ENCODE data around the gene GRM4. TPM values are rescaled to one million over a fixed set of nuclear protein-coding genes. Genes with fewer than 3 reads are reported as not detected.

Gene GRM4
- polyA plus RNA-seq, 4 donors: 0.07 to 0.09 TPM; not detected in 2

- Histone ChIP-seq H3K9me3 (ENCODE audit: control insufficient read depth in 2 of 2, insufficient read depth in 1 of 2, low read depth in 1 of 2, low read length in 1 of 2) (no peaks in the 10 kb centered on the region), H3K4me3 (ENCODE audit: low read depth in 1 of 3, low read length in 3 of 3) (no peak overlapping the region), H3K27me3 (ENCODE audit: control insufficient read depth in 3 of 3, insufficient read depth in 3 of 3, low read length in 3 of 3) (peaks cover 14 to 88% (median 31%) of the 10 kb centered on the region in 3 donors), H3K36me3 (ENCODE audit: control insufficient read depth in 3 of 3, insufficient read depth in 2 of 3, low read depth in 1 of 3, low read length in 3 of 3) (no peaks in the 10 kb centered on the region), H3K27ac (ENCODE audit: low read depth in 1 of 3, low read length in 2 of 3) (no peak overlapping the region), H3K4me1 (ENCODE audit: control insufficient read depth in 3 of 3, insufficient read depth in 2 of 3, low read depth in 1 of 3, low read length in 2 of 3) (peaks cover 0 to 11% (median 0%) of the 10 kb centered on the region in 3 donors)
- WGBS, 3 donors: 12 to 28% (median 16%) methylated on average over 28 to 29 of the region's 29 CpGs
- FAIRE-seq: no peak
- DNase-seq: peak; percentile 17 to 37
Measured at GRCh38 chr6:34142061-34142998, 3.6 kb downstream of the GRM4 start.

DNA sequence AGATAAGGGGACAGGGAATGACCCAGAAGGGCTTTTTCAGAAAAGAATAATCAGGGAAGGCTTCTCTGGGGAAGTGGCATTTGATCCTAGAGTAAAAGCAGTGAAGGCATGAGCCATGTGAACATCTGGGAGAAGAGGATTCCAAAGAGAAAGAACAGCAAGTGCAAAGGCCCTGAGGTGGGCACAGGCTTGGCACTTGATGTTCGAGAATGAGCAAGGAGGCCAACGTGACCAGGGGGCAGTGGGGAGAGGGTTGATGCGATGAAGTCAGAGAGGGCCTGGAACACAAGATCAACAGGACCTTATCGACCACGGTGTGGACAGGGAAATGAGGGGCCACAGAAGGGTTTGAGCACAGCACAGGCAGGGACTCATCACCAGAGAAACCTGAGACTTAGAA is 5.8 kb downstream of the GRM4 start:
- Histone ChIP-seq H3K27me3 (ENCODE audit: control insufficient read depth in 3 of 3, insufficient read depth in 3 of 3, low read length in 3 of 3) (peaks cover 14 to 83% (median 38%) of the 10 kb centered on the region in 3 donors), H3K36me3 (ENCODE audit: control insufficient read depth in 3 of 3, insufficient read depth in 2 of 3, low read depth in 1 of 3, low read length in 3 of 3) (no peaks in the 10 kb centered on the region), H3K9me3 (ENCODE audit: control insufficient read depth in 2 of 2, insufficient read depth in 1 of 2, low read depth in 1 of 2, low read length in 1 of 2) (no peaks in the 10 kb centered on the region), H3K4me1 (ENCODE audit: control insufficient read depth in 3 of 3, insufficient read depth in 2 of 3, low read depth in 1 of 3, low read length in 2 of 3) (peaks cover 0 to 8% (median 0%) of the 10 kb centered on the region in 3 donors), H3K4me3 (ENCODE audit: low read depth in 1 of 3, low read length in 3 of 3) (no peak overlapping the region), H3K27ac (ENCODE audit: low read depth in 1 of 3, low read length in 2 of 3) (no peak overlapping the region)
- 78 to 82% (median 80%) methylated on average over 5 of the region's 5 CpGs for WGBS, 3 donors
- FAIRE-seq (no peak), DNase-seq (no peak)

- DNase-seq (no peak), FAIRE-seq (no peak)
- Histone ChIP-seq H3K4me1 (ENCODE audit: control insufficient read depth in 3 of 3, insufficient read depth in 2 of 3, low read depth in 1 of 3, low read length in 2 of 3) (peaks cover 0 to 5% (median 0%) of the 10 kb centered on the region in 3 donors), H3K36me3 (ENCODE audit: control insufficient read depth in 3 of 3, insufficient read depth in 2 of 3, low read depth in 1 of 3, low read length in 3 of 3) (no peaks in the 10 kb centered on the region), H3K4me3 (ENCODE audit: low read depth in 1 of 3, low read length in 3 of 3) (no peak overlapping the region), H3K9me3 (ENCODE audit: control insufficient read depth in 2 of 2, insufficient read depth in 1 of 2, low read depth in 1 of 2, low read length in 1 of 2) (no peaks in the 10 kb centered on the region), H3K27ac (ENCODE audit: low read depth in 1 of 3, low read length in 2 of 3) (no peak overlapping the region), H3K27me3 (ENCODE audit: control insufficient read depth in 3 of 3, insufficient read depth in 3 of 3, low read length in 3 of 3) (peaks cover 3 to 74% (median 37%) of the 10 kb centered on the region in 3 donors)
- 18 to 55% (median 36%) methylated on average over 4 of the region's 5 CpGs for WGBS, 3 donors
Measured at GRCh38 chr6:34138914-34139510, 6.9 kb downstream of the GRM4 start.

- Histone ChIP-seq H3K4me1 (ENCODE audit: control insufficient read depth in 3 of 3, insufficient read depth in 2 of 3, low read depth in 1 of 3, low read length in 2 of 3) (no peaks in the 10 kb centered on the region), H3K36me3 (ENCODE audit: control insufficient read depth in 3 of 3, insufficient read depth in 2 of 3, low read depth in 1 of 3, low read length in 3 of 3) (no peaks in the 10 kb centered on the region), H3K9me3 (ENCODE audit: control insufficient read depth in 2 of 2, insufficient read depth in 1 of 2, low read depth in 1 of 2, low read length in 1 of 2) (no peaks in the 10 kb centered on the region), H3K27me3 (ENCODE audit: control insufficient read depth in 3 of 3, insufficient read depth in 3 of 3, low read length in 3 of 3) (peaks cover 2 to 66% (median 29%) of the 10 kb centered on the region in 3 donors), H3K27ac (ENCODE audit: low read depth in 1 of 3, low read length in 2 of 3) (no peak overlapping the region), H3K4me3 (ENCODE audit: low read depth in 1 of 3, low read length in 3 of 3) (no peak overlapping the region)
- 60 to 64% (median 63%) methylated on average over 4 of the region's 4 CpGs for WGBS, 3 donors
- no peak for DNase-seq
- no peak for FAIRE-seq
Measured at GRCh38 chr6:34138191-34138590, 7.7 kb downstream of the GRM4 start.

DNA sequence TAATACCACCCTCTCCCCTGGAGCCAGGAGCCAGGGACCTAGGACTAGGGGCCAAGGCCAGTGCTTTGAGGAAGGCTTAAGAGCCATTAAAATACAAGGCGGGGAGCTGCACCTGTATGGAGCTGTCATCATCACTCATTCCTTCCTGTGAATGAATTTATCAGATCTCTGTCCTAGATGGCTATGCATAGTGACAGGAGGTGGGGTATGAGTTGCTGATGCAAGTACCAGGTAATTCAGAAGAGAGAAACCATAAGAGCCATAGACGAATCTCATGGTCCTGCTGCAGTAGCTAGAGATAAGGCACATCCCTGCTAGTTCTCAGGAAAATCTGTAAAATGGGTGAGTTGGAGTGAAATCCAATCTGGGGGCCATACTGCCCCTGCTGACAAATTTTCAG is 10.3 kb downstream of the GRM4 start:
- H3K4me1 ChIP-seq (ENCODE audit: control insufficient read depth in 3 of 3, insufficient read depth in 2 of 3, low read depth in 1 of 3, low read length in 2 of 3): no peaks in the 10 kb centered on the region
- DNase-seq: no peak
- no peak overlapping the region for H3K27ac ChIP-seq (ENCODE audit: low read depth in 1 of 3, low read length in 2 of 3)
- 36 to 71% (median 54%) methylated on average over 2 of the region's 2 CpGs for WGBS, 3 donors
- H3K27me3 ChIP-seq (ENCODE audit: control insufficient read depth in 3 of 3, insufficient read depth in 3 of 3, low read length in 3 of 3): peaks cover 2 to 44% (median 16%) of the 10 kb centered on the region in 3 donors
- H3K9me3 ChIP-seq (ENCODE audit: control insufficient read depth in 2 of 2, insufficient read depth in 1 of 2, low read depth in 1 of 2, low read length in 1 of 2): no peaks in the 10 kb centered on the region
- FAIRE-seq: no peak
- H3K36me3 ChIP-seq (ENCODE audit: control insufficient read depth in 3 of 3, insufficient read depth in 2 of 3, low read depth in 1 of 3, low read length in 3 of 3): no peaks in the 10 kb centered on the region
- H3K4me3 ChIP-seq (ENCODE audit: low read depth in 1 of 3, low read length in 3 of 3): no peak overlapping the region

DNA sequence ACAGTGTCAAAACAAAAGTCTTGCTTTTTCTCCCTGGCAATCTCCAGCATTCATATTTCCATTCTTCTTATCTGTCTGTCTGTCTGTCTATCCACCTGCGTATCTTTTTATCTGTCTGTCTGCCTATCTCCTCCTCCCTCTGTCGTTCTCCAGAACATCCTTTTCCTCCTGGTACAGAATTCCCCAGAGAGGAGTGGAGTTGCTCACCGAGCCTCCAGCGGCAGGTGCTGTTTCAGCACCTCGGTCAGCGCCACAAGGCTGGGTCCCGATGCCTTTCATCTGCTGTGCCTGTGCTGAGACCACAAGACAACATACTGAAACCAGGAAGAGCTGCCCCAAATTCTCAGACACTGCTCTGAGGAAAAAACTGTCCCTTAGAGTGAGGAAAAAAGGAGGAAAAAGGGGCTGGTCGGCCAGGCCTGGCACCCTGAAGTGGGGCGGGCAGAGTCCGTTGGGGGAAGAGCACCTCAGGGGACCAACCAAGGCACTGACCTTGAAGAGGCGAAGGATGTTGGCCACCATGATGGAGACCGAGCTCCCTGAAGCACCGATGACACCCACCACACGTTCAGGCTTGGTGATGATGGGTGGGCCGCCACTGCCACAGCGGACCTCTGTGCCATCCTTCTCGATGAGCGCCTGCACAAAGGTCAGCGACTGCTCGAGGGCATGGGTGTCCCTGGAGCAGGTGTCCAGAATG is 13.3 kb downstream of the GRM4 start:
- H3K36me3 ChIP-seq (ENCODE audit: control insufficient read depth in 3 of 3, insufficient read depth in 2 of 3, low read depth in 1 of 3, low read length in 3 of 3): no peaks in the 10 kb centered on the region
- H3K27me3 ChIP-seq (ENCODE audit: control insufficient read depth in 3 of 3, insufficient read depth in 3 of 3, low read length in 3 of 3): peaks cover 0 to 30% (median 11%) of the 10 kb centered on the region in 3 donors
- no peak overlapping the region for H3K4me3 ChIP-seq (ENCODE audit: low read depth in 1 of 3, low read length in 3 of 3)
- no peaks in the 10 kb centered on the region for H3K4me1 ChIP-seq (ENCODE audit: control insufficient read depth in 3 of 3, insufficient read depth in 2 of 3, low read depth in 1 of 3, low read length in 2 of 3)
- WGBS, 3 donors: 53 to 54% (median 54%) methylated on average over 20 of the region's 20 CpGs
- DNase-seq (peak; percentile 12 to 66), FAIRE-seq (no peak)
- no peak overlapping the region for H3K27ac ChIP-seq (ENCODE audit: low read depth in 1 of 3, low read length in 2 of 3)
- H3K9me3 ChIP-seq (ENCODE audit: control insufficient read depth in 2 of 2, insufficient read depth in 1 of 2, low read depth in 1 of 2, low read length in 1 of 2): no peaks in the 10 kb centered on the region

DNA sequence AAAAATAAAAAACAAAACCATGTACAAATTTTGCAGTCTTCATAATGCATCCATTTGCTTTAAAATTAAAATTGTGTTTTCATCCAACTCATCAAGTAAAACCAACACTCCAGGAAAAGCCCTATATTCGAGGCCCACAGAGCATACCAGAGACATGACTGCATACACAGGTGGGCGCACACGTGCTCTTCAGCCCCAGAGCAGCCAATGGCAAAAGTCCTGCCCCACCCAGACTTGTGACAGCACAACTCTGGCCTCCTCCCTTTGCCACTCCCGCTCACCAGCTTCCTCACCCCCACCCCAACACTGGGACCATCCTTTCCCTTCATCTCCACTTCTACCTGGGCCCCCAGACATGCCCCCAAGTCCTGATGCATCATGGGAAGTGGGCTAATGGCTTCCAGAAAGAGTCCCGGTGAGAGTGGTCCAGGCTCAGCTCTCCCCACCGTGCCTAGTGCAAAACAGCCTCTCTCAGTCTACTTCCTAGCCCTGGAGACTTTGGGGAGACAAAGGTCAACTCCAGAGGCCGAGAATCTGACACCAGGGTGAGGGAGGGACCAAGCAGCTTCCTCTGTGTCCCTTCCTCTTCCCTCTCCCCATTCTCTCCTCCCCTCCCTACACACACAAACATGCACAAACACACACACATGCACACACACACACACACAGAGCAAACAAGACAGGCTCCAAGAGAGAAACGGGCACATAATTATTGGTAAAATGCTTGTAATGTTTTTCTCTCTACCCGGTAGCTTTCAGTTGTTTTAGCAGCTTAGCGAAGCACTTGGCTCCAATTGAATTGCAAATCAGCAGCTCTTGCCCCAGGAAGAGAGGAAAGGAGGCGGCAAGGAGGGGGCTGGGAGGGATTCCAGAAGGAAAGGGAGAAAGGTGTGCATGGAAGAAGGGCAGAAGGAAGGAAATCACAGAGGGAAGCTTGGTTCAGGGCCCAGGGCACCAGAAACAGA is 14.3 kb downstream of the GRM4 start:
- FAIRE-seq: no peak
- Histone ChIP-seq H3K9me3 (ENCODE audit: control insufficient read depth in 2 of 2, insufficient read depth in 1 of 2, low read depth in 1 of 2, low read length in 1 of 2) (no peaks in the 10 kb centered on the region), H3K36me3 (ENCODE audit: control insufficient read depth in 3 of 3, insufficient read depth in 2 of 3, low read depth in 1 of 3, low read length in 3 of 3) (no peaks in the 10 kb centered on the region), H3K4me1 (ENCODE audit: control insufficient read depth in 3 of 3, insufficient read depth in 2 of 3, low read depth in 1 of 3, low read length in 2 of 3) (no peaks in the 10 kb centered on the region), H3K4me3 (ENCODE audit: low read depth in 1 of 3, low read length in 3 of 3) (no peak overlapping the region), H3K27me3 (ENCODE audit: control insufficient read depth in 3 of 3, insufficient read depth in 3 of 3, low read length in 3 of 3) (peaks cover 0 to 22% (median 8%) of the 10 kb centered on the region in 3 donors), H3K27ac (ENCODE audit: low read depth in 1 of 3, low read length in 2 of 3) (no peak overlapping the region)
- no peak for DNase-seq
- 14 to 19% (median 15%) methylated on average over 11 of the region's 11 CpGs for WGBS, 3 donors

Measured in small intestine (tissue), 7 donors.